HG02973 (cell line): ENCODE measurements around the gene GYG2.
"Not testable (repeated sequence)": the region's sequence is repeated elsewhere in the genome, so short reads cannot be mapped to it uniquely, and the experiment has no call there.

Experiments
- ATAC-seq: cut with Tn5 transposase; IDR thresholded peaks from one replicate; pipeline ENCODE4 v1.9.1; 2021; ENCODE audit warnings: moderate library complexity; ENCODE audit not compliant: unreplicated experiment

The GYG2 gene

GRCh38 chrX:2812161-2812907 lies 16.4 kb upstream of the GYG2 start:
- ATAC-seq: not testable (repeated sequence)

GRCh38 chrX:2817036-2817435 lies 11.7 kb upstream of the GYG2 start:
- ATAC-seq: no peak

DNA sequence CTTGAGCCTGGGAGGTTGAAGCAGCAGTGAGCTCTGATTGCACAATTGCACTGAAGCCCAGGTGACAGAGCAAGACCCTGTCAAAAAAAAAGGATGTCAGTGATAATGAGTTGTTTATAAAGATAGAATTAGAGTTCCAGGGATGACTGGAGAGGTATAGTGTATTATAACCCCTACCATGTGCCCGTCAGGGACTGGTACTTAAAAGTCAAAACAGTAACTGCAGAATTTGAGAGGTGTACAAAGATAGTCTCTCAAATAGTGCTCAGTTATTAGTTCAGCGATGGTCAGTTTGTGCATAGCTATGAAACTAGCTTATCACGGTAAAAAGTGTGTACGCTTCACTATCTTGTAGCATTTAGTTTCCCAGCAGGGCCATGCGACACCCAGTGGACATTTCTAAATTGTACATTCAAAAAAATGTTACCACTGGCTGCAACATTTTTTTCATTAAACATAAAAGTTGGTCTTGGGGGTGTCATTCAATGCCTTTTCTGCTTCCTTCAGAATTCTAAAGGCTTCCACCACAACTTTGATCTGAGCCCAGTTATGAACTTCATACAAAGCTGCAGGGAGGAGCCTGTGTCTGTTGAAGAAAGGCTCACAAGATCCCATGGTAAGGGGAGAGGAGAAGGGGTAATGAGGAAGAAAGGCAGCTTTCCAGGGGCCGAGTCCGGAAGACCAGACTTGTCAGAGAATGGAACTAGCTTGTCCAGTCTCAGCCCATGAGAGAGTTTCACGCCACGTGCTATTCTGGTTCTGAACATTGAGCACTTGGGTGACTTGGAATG lies 9.2 kb upstream of the GYG2 start:
- no peak for ATAC-seq

DNA sequence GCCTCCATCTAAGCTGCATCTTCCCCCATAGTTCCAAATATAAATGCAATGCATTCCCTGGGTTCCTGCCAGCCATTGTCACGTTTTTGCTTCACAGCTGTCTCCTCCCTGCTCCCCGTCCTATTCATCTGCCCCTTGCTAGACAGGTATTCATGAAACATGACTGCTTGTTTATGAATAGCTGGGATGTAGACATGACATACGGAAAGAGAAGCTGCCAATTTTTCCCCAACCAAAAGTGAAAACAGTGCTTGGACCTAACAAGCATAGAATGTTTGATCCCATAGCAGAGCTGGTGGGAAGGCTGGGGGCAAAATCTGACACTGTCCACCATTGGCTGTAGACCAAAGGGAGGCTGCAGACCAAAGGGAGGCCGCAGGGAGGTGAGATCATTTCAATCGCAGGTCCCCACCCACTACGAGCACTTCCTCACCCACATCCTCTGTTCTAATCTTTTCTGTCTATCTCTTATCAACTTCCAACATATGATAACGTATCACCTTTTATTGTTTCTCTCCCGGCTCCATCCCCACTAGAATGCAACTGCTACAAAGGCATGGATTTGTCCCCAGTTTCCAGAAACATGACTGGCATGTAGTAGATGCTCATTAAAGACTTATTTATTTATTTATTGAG lies 8.5 kb upstream of the GYG2 start:
- no peak for ATAC-seq

DNA sequence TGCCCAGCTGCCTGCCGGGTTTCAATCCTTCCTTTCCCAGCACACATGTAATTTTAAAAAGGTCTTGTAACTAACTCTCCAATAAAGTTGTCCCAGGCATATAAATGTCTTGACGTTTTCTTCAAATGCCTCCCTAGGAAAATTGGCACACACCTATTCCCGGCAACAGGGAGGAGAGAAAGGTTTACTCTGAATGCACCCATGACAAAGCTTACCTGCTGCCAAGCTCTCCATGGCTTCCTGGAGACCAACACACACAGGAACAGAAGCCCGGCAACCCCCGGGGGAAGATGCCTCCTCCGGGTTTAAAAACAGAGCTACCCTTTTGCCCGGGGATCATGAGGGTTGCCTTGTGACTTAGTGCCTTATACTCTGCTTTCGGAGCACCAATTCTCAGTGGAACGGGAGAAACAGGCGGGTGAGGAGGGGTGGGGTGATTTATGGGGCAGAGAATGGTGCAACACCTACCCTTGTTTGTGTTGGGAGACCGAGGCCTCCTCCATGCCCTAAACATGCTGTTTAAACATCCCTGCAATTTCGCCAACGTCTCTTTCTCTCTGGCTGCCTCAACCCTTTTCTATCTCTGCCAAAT lies 4.8 kb upstream of the GYG2 start:
- ATAC-seq: no peak

- ATAC-seq: no peak
Measured at GRCh38 chrX:2824886-2825285, 3.8 kb upstream of the GYG2 start.

GRCh38 chrX:2828959-2829411 lies 255 bp downstream of the GYG2 start:
- no peak for ATAC-seq

DNA sequence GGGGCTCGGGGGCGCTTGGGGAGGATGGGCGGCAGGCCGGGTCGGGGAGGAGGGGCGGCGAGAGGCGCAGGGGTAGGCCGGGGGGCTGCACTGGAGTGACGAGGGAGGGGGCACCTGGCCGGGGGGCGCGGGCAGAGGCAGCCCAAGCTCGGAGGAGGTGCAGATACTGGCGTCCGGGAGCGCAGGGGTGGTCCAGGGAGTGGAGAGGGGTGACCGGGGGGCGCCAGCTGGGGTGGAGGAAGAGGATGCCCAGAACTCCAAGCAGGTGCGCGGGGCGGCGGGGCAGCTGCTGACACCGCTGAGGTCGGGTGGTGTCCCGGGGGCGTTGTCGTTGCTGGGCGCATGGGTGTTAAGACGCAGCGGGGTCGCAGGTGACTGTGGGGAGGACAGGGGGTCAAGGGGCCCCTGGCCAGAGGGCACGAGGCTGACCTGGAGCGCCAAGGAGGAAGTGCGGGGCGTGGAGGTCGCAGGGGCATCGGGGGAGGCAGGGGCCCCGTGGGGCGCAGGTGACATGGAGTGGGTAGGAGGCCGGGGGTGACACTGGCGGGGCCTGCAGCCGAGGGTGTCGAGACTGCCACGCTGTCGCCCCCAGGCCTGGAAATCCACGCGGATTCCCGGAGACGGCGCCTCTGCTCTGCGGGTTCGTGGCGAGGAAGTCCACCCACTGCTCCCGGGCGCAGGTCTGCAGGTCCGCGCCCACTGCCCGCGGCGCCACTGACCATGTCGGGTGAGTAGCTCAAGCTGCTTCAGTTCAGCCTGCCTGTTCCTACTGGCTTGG lies 928 bp downstream of the GYG2 start:
- ATAC-seq: no peak

GRCh38 chrX:2831471-2832228 lies 2.9 kb downstream of the GYG2 start:
- ATAC-seq: no peak

- no peak for ATAC-seq
Measured at GRCh38 chrX:2837961-2838360, 9.2 kb downstream of the GYG2 start.

DNA sequence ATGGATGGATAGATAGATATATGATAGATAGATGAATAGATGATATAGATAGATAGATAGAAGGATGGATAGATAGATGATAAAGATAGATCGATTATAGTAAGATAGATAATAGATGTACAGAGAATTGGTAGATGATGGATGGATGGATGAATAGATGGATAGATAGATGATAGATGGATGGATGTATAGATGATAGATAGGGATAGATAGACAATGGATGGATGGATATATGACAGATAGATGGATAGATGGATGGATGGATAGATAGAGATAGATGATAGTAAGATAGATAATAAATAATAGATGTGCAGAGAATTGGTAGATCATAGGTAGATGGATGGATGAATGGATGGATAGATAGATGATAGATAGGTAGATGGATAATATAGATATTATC lies 12.2 kb downstream of the GYG2 start:
- ATAC-seq: no peak

- ATAC-seq: no peak
Measured at GRCh38 chrX:2841537-2841936, 12.8 kb downstream of the GYG2 start.

DNA sequence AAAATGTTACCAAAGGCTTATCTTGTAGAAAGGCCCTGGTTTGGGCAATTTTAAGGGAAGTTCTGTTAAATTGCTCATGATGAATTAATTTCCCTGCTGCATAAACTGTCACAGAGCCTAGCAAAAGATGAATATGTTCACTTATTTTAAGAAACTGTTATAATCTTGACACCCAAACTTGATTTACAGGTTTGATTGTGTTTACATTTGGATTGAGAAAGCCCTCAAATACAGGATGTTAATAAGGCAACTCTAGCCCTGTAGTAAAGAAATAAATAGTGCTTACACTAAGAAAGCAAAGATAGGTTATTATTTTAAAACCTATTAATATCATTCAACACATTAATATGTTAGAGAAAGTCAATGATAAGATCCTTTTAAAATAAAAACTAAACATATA lies 18.3 kb downstream of the GYG2 start:
- ATAC-seq: no peak

DNA sequence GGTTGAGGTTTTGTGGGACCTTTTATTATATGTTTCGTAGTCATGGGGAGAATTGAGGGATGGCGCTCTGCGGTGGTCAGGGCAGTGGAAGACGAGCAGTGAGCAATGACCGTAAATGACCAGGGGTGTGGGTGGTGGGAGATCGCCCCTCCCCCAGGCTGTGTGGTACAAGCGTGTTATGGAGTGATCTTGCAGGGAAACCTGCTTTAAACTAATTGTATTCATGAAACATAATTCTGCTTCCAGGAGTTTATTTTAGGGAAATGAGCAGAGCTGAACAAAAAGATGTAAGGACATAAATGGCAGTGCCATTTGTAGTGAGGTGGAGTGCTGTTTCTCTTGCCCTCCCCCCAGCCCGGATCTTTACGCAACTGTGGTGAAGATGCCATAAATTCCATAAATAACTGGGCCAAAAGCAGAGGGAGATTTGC lies 20.2 kb downstream of the GYG2 start:
- ATAC-seq: no peak

- ATAC-seq: no peak
Measured at GRCh38 chrX:2854918-2855317, 26.2 kb downstream of the GYG2 start.

DNA sequence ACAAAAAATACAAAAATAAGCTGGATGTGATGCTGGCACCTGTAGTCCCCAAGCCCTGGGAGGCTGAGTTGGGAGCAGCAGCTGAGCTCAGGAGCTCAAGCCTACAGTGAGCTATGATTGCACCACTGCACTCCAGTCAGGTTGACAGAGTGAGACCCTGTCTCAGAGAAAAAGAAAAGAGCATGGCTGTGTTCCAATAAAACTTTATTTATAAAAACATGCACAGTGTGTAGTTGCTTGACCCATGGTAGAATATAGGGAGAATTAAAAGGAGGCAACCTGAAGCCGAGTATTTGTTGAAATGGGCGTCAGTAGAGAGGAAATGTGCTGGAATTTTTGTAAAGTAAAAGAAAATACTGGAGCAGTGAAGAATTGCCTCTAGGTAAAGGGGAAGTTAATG lies 27.0 kb downstream of the GYG2 start:
- no peak for ATAC-seq

DNA sequence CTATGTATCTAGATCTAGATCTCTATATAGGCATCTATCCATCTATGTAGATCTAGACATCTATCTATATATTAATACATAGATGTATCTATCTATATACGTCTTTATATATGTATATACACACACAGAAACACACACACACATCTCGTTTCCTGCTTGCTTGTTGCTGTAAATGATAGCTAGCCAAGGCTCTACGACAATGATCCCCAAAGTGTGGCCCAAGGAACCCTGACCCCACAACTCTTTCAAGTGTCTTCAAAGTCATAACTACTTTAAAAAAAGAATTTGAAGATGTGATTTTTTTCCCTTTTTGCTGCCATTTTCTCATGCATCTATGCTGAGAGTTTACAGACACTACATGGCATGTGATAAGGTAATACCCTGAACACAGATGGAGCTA lies 28.8 kb downstream of the GYG2 start:
- no peak for ATAC-seq

GRCh38 chrX:2859197-2859797 lies 30.6 kb downstream of the GYG2 start:
- ATAC-seq: no peak

DNA sequence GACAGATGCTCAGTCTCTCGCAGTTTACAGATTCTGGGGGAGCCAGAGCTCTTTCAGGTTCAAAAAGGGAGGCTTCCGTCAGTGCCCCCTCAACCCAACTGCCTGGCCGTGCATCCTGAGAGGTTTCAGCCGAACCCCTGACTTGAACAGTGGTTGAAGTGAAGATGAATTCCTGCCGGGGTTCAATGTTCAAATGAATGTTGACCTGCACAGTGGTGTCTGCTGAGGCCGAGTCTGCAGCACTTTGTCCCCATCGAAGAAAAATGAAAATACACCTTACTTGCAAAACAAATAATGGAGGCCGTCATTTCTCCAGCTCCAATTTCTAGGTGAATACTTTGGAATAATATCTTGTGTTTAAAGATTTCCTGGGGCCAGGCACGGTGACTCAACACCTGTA lies 33.7 kb downstream of the GYG2 start:
- ATAC-seq: no peak

GRCh38 chrX:2863646-2864045 lies 34.9 kb downstream of the GYG2 start:
- ATAC-seq: no peak
